Measurements from ENCODE around the gene FOXP2.

DNA sequence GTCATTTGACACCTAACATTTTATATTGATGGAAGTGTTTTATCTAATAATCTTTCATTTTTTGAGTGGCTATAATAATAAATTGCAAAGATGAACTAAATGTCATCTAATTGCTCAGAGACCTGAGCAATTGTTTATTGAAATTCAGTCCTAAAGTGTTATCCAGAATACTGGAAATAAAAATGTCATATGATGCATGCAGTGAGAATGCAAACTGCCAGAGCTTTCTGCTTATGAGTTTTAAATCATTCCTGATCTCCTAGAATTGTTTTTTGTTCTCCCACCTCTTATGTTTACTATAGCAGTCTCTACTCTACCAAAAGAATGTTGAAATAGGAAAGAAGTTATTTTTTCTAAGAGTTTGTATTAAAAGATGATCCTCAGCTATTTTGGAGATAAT lies 116.7 kb downstream of the FOXP2 start:
- TF ChIP-seq, protein P1, sequence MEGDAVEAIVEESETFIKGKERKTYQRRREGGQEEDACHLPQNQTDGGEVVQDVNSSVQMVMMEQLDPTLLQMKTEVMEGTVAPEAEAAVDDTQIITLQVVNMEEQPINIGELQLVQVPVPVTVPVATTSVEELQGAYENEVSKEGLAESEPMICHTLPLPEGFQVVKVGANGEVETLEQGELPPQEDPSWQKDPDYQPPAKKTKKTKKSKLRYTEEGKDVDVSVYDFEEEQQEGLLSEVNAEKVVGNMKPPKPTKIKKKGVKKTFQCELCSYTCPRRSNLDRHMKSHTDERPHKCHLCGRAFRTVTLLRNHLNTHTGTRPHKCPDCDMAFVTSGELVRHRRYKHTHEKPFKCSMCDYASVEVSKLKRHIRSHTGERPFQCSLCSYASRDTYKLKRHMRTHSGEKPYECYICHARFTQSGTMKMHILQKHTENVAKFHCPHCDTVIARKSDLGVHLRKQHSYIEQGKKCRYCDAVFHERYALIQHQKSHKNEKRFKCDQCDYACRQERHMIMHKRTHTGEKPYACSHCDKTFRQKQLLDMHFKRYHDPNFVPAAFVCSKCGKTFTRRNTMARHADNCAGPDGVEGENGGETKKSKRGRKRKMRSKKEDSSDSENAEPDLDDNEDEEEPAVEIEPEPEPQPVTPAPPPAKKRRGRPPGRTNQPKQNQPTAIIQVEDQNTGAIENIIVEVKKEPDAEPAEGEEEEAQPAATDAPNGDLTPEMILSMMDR (IDR thresholded peaks at IDR 0.05) = no peak
- TF ChIP-seq POLR2A (IDR thresholded peaks at IDR 0.05) = no peak

All from ovary (tissue), 3 donors.